WTC11 (cell line): ENCODE measurements around the gene SHPK. TPM values are rescaled to one million over a fixed set of nuclear protein-coding genes. Genes with fewer than 3 reads are reported as not detected.

Source experiments
- ATAC-seq: fragments of 200-7000 bp; cut with Tn5 transposase; 2 replicates; pipeline ENCODE4 v1.10.0; 2021; ENCODE audit warnings: mild to moderate bottlenecking, moderate library complexity
- CTCF ChIA-PET: fragments of 300-600 bp; sonication (Branson Sonifier 250); formaldehyde crosslinking; loops from one replicate; lab custom pipeline; 2021; ENCODE audit warnings: antibody characterized with exemption; lab: Charles Lee
- POLR2A ChIA-PET: fragments of 350-600 bp; sonication (Branson Sonifier 250); formaldehyde crosslinking; loops from one replicate; lab custom pipeline; 2021; ENCODE audit warnings: antibody characterized with exemption; lab: Charles Lee
- DNase-seq: peaks from one replicate; pipeline ENCODE4 v3.0.0; 2021; ENCODE audit warnings: low spot score
- H3K27ac Mint-ChIP-seq: 2 replicates; pipeline ENCODE4 v1.8.0; 2021; ENCODE audit warnings: mixed read lengths
- H3K27me3 Mint-ChIP-seq: 2 replicates; pipeline ENCODE4 v1.8.0; 2021; ENCODE audit warnings: low read depth, mild to moderate bottlenecking, moderate library complexity, mixed read lengths
- H3K36me3 Mint-ChIP-seq: 2 replicates; pipeline ENCODE4 v1.8.0; 2021; ENCODE audit warnings: mixed read lengths
- H3K4me1 Mint-ChIP-seq: 2 replicates; pipeline ENCODE4 v1.8.0; 2022; ENCODE audit warnings: mixed read lengths
- H3K4me3 Mint-ChIP-seq: 2 replicates; pipeline ENCODE4 v1.8.0; 2021; ENCODE audit warnings: mild to moderate bottlenecking, moderate library complexity, mixed read lengths
- H3K9me3 Mint-ChIP-seq: 2 replicates; pipeline ENCODE4 v1.8.0; 2021; ENCODE audit warnings: mixed read lengths
- ATF1 ChIP-seq: sonication (generic); formaldehyde crosslinking; IDR thresholded peaks from 2 replicates; pipeline ENCODE4 v1.8.1; 2023; ENCODE audit warnings: mild to moderate bottlenecking, moderate library complexity, missing genetic modification reagents
- CBFB ChIP-seq: sonication (generic); formaldehyde crosslinking; IDR thresholded peaks from 2 replicates; pipeline ENCODE4 v1.8.1; 2022; ENCODE audit warnings: mild to moderate bottlenecking, low read depth, missing genetic modification reagents
- E2F4 ChIP-seq: sonication (generic); formaldehyde crosslinking; IDR thresholded peaks from 2 replicates; pipeline ENCODE4 v1.8.1; 2022; ENCODE audit warnings: low read depth, mild to moderate bottlenecking, moderate library complexity, missing genetic modification reagents, borderline replicate concordance
- ESRRA ChIP-seq: sonication (generic); formaldehyde crosslinking; IDR thresholded peaks from 2 replicates; pipeline ENCODE4 v1.8.1; 2022; ENCODE audit warnings: mild to moderate bottlenecking, missing genetic modification reagents, borderline replicate concordance
- GABPB1 ChIP-seq: sonication (generic); formaldehyde crosslinking; IDR thresholded peaks from 2 replicates; pipeline ENCODE4 v1.8.1; 2023; ENCODE audit warnings: mild to moderate bottlenecking, missing genetic modification reagents
- IRF2 ChIP-seq: sonication (generic); formaldehyde crosslinking; IDR thresholded peaks from 2 replicates; pipeline ENCODE4 v1.8.0; 2022; ENCODE audit warnings: low read depth, missing genetic modification reagents, borderline replicate concordance
- JAZF1 ChIP-seq: fragments of 250-450 bp; sonication (Bioruptor Pico); IDR thresholded peaks from 2 replicates; pipeline ENCODE4 v1.9.0; 2021; ENCODE audit warnings: moderate library complexity, mild to moderate bottlenecking, inconsistent platforms
- MXD4 ChIP-seq: fragments of 250-450 bp; sonication (Bioruptor Pico); IDR thresholded peaks from 2 replicates; pipeline ENCODE4 v1.8.0; 2021; ENCODE audit warnings: mild to moderate bottlenecking, moderate library complexity, borderline replicate concordance
- MYBL2 ChIP-seq: sonication (generic); formaldehyde crosslinking; IDR thresholded peaks from 2 replicates; pipeline ENCODE4 v1.8.1; 2023; ENCODE audit warnings: mild to moderate bottlenecking, moderate library complexity, missing genetic modification reagents
- NR3C1 ChIP-seq: sonication (generic); formaldehyde crosslinking; conservative IDR thresholded peaks from 2 replicates; pipeline ENCODE4 v1.8.1; 2023; ENCODE audit warnings: low read depth, mild to moderate bottlenecking, missing genetic modification reagents
- PREB ChIP-seq: sonication (generic); formaldehyde crosslinking; IDR thresholded peaks from 2 replicates; pipeline ENCODE4 v1.8.1; 2022; ENCODE audit warnings: mild to moderate bottlenecking, missing genetic modification reagents, moderate library complexity, borderline replicate concordance
- ZBTB43 ChIP-seq: sonication (generic); formaldehyde crosslinking; IDR thresholded peaks from 2 replicates; pipeline ENCODE4 v1.8.1; 2023; ENCODE audit warnings: mild to moderate bottlenecking, missing genetic modification reagents
- ZNF263 ChIP-seq: sonication (generic); formaldehyde crosslinking; IDR thresholded peaks from 2 replicates; pipeline ENCODE4 v1.8.1; 2022; ENCODE audit warnings: low read depth, mild to moderate bottlenecking, moderate library complexity, missing genetic modification reagents
- ZNF416 ChIP-seq: fragments of 250-450 bp; sonication (Bioruptor Pico); IDR thresholded peaks from 2 replicates; pipeline ENCODE4 v1.9.0; 2021; ENCODE audit warnings: mild to moderate bottlenecking, inconsistent platforms
- ZNF423 ChIP-seq: fragments of 250-450 bp; sonication (Bioruptor Pico); IDR thresholded peaks from 2 replicates; pipeline ENCODE4 v2.1.2; 2022; ENCODE audit warnings: mild to moderate bottlenecking, moderate library complexity
- ZNF512 ChIP-seq: sonication (generic); formaldehyde crosslinking; IDR thresholded peaks from 2 replicates; pipeline ENCODE4 v1.8.1; 2022; ENCODE audit warnings: missing genetic modification reagents, borderline replicate concordance
- ZSCAN18 ChIP-seq: fragments of 250-450 bp; sonication (Bioruptor Pico); IDR thresholded peaks from 2 replicates; pipeline ENCODE4 v2.1.2; 2022; ENCODE audit warnings: mild to moderate bottlenecking, moderate library complexity
- total RNA-seq: library from RNA; stranded (reverse); gene quantifications from 3 replicates; pipeline ENCODE4 v1.2.3, GENCODE V29; 2021
- TF ChIP-seq, protein P1 (sequence below): sonication (generic); formaldehyde crosslinking; IDR thresholded peaks from 2 replicates; pipeline ENCODE4 v1.8.0; 2022; ENCODE audit warnings: missing genetic modification reagents
- TF ChIP-seq, protein P2 (sequence below): fragments of 250-450 bp; sonication (Bioruptor Pico); IDR thresholded peaks from 2 replicates; pipeline ENCODE4 v1.9.0; 2021; ENCODE audit warnings: mild to moderate bottlenecking, borderline replicate concordance

Gene SHPK
- total RNA-seq, 1 experiment from 2014 or later = 29.2 TPM

GRCh38 chr17:3679531-3680126 lies 43.6 kb upstream of the SHPK start:
- H3K9me3 Mint-ChIP-seq = no peaks in the 10 kb centered on the region
- no peak overlapping the region for H3K4me3 Mint-ChIP-seq
- CTCF ChIA-PET = interaction anchor here (0.6 to 2.6 kb wide), 4 partner anchors 12 to 93 kb away, joined by 3 to 14 read pairs (median 3); partner anchors contain the start of gene HASPIN
- POLR2A ChIA-PET = interaction anchor here (0.6 kb wide), 1 partner anchor 155 kb away, joined by 3 read pairs; no protein-coding TSS in a partner anchor
- H3K27ac Mint-ChIP-seq = no peak overlapping the region
- peaks cover 10% of the 10 kb centered on the region for H3K4me1 Mint-ChIP-seq
- DNase-seq = no peak
- ATAC-seq = no peak
- no peaks in the 10 kb centered on the region; the same call in none of the 2 replicates for H3K27me3 Mint-ChIP-seq
- no peaks in the 10 kb centered on the region for H3K36me3 Mint-ChIP-seq
- TF ChIP-seq IRF2 (CRISPR knock-in tag) (no peak), ZNF263 (CRISPR knock-in tag) (no peak), PREB (CRISPR knock-in tag) (no peak), ZNF416 (CRISPR knock-in tag) (no peak), E2F4 (CRISPR knock-in tag) (no peak), MXD4 (CRISPR knock-in tag) (no peak), ATF1 (CRISPR knock-in tag) (no peak), MYBL2 (no peak), ESRRA (CRISPR knock-in tag) (no peak), CBFB (CRISPR knock-in tag) (no peak), NR3C1 (no peak), ZSCAN18 (CRISPR knock-in tag) (no peak), ZNF423 (no peak), ZBTB43 (no peak), GABPB1 (CRISPR knock-in tag) (no peak), JAZF1 (CRISPR knock-in tag) (no peak), ZNF512 (no peak)
- TF ChIP-seq, protein P1, sequence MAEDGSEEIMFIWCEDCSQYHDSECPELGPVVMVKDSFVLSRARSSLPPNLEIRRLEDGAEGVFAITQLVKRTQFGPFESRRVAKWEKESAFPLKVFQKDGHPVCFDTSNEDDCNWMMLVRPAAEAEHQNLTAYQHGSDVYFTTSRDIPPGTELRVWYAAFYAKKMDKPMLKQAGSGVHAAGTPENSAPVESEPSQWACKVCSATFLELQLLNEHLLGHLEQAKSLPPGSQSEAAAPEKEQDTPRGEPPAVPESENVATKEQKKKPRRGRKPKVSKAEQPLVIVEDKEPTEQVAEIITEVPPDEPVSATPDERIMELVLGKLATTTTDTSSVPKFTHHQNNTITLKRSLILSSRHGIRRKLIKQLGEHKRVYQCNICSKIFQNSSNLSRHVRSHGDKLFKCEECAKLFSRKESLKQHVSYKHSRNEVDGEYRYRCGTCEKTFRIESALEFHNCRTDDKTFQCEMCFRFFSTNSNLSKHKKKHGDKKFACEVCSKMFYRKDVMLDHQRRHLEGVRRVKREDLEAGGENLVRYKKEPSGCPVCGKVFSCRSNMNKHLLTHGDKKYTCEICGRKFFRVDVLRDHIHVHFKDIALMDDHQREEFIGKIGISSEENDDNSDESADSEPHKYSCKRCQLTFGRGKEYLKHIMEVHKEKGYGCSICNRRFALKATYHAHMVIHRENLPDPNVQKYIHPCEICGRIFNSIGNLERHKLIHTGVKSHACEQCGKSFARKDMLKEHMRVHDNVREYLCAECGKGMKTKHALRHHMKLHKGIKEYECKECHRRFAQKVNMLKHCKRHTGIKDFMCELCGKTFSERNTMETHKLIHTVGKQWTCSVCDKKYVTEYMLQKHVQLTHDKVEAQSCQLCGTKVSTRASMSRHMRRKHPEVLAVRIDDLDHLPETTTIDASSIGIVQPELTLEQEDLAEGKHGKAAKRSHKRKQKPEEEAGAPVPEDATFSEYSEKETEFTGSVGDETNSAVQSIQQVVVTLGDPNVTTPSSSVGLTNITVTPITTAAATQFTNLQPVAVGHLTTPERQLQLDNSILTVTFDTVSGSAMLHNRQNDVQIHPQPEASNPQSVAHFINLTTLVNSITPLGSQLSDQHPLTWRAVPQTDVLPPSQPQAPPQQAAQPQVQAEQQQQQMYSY (CRISPR knock-in tag) = no peak
- TF ChIP-seq, protein P2, sequence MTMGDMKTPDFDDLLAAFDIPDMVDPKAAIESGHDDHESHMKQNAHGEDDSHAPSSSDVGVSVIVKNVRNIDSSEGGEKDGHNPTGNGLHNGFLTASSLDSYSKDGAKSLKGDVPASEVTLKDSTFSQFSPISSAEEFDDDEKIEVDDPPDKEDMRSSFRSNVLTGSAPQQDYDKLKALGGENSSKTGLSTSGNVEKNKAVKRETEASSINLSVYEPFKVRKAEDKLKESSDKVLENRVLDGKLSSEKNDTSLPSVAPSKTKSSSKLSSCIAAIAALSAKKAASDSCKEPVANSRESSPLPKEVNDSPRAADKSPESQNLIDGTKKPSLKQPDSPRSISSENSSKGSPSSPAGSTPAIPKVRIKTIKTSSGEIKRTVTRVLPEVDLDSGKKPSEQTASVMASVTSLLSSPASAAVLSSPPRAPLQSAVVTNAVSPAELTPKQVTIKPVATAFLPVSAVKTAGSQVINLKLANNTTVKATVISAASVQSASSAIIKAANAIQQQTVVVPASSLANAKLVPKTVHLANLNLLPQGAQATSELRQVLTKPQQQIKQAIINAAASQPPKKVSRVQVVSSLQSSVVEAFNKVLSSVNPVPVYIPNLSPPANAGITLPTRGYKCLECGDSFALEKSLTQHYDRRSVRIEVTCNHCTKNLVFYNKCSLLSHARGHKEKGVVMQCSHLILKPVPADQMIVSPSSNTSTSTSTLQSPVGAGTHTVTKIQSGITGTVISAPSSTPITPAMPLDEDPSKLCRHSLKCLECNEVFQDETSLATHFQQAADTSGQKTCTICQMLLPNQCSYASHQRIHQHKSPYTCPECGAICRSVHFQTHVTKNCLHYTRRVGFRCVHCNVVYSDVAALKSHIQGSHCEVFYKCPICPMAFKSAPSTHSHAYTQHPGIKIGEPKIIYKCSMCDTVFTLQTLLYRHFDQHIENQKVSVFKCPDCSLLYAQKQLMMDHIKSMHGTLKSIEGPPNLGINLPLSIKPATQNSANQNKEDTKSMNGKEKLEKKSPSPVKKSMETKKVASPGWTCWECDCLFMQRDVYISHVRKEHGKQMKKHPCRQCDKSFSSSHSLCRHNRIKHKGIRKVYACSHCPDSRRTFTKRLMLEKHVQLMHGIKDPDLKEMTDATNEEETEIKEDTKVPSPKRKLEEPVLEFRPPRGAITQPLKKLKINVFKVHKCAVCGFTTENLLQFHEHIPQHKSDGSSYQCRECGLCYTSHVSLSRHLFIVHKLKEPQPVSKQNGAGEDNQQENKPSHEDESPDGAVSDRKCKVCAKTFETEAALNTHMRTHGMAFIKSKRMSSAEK (CRISPR knock-in tag) = no peak
